CD4-positive, alpha-beta T cell treated with Interleukin-17A for 1 hour (primary cell): ENCODE measurements around the gene R3HDM4.
"Not testable (repeated sequence)": the region's sequence is repeated elsewhere in the genome, so short reads cannot be mapped to it uniquely, and the experiment has no call there.

Experiments
- DNase-seq: peaks from one replicate; pipeline ENCODE4 v3.0.0-alpha.2; 2020

R3HDM4 gene

DNA sequence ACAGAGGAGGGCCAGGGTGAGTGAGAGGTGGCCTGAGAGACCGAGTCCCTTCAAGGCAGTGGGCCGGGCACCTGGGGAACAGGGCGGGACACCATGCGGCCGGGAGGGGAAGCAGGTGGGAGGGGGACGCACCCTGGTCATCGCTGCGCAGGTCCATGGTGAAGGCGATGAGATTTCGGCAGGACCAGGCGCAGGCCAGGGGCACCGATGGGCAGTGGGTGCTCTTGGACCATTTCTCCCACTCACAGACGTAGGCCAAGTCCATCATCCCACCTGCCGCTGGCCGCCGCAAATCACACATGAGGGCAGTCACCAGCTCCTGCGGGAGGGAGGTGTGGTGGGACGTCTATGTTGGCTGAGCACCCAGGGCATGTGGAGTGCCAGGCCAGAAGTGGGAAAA lies 22.2 kb downstream of the R3HDM4 start:
- DNase-seq = no peak

DNA sequence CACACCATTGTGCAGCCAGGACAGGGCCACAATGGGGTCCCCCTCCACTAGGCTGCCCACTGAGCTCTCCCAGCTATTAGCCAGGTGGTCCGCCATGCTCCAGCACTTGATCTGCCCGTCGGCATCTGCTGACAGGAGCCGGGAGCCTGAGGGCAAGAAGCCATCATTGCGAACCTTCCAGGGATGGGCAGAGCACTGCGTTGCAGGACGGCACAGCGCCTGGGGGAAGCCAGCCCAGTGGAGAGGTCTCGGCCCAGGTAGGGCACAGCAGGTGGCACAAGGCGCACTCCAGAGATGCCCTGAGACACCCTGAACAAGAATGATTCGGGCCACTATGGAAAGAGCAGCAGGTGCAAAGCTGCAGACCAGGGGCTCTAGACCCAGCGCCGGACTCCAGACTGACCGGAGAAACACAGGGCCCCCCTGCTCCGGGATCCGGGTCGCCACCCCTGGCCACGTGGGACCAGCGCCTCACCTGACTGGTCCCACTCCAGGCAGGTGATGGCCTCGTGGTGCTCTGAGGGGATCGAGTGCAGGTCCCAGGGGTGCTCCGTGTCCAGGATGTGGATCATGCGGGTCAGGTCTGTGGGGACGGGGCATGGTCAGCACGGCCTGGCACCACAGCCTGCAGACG lies 23.2 kb downstream of the R3HDM4 start:
- no peak for DNase-seq

DNA sequence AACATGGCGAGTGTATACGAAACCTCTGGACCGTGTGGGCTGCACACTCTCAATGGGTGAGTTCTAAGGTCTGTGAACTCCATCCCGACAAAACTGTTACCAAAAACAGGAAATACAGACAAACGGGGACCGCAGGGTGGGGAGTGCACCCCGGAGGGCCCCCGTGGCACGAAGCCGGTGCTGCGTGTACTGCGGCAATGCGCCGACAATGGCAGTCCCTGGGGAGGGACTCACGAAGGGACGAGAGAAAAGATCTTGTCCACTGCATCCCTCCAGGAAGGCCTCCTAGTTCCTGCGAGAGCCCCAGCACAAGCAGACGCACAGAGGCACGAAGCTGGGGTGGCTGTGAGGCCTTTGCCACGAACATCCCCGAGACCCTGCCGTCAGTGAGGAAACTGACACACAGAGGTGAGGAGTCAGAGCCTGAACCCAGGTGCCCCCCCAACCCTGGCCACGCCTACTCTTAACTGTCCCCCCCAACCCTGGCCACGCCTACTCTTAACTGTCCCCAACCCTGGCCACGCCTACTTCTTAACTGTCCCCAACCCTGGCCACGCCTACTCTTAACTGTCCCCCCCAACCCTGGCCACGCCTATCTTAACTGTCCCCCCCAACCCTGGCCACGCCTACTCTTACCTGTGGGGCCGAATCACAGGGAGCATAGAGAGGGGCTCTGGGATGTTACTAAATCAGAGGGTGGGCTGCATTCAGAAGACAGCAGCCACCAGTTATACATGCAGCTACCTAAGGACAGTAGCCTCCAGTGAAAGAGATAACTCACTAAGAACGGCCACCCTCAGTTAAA lies 24.2 kb downstream of the R3HDM4 start:
- DNase-seq = no peak

DNA sequence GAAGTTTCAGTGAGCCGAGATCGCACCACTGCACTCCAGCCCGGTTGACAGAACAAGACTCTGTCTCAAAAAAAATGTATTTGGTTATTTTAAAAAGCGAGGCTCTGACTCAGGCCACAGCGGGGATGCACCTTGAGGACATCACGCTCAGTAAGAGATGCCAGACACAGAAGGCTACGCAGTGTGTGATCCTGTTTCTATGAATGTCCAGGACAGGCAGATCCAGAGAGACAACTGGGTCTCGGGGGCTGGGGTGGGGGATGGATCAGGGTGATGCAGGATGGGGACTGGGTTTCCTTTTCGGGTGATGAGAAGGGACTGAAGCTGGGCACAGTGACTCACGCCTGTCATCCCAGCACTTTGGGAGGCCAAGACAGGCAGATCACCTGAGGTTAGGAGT lies 25.4 kb downstream of the R3HDM4 start:
- no peak for DNase-seq

DNA sequence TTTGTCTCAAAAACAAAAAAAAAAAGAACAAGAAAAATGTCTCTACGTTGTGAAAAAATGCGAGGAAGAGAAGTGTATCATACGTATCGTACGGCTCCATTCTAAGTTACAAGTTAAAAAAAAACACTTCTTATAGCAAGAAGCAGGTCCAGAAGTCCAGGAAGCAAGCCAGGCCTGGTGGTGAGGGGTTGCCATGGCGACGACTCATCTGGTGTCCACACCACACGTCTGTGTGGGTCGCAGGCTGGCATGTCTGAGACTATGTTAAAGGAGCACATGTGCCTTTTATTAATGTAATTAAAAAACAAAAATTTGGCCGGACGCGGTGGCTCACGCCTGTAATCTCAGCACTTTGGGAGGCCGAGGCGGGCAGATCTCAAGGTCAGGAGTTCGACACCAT lies 25.9 kb downstream of the R3HDM4 start:
- no peak for DNase-seq

DNA sequence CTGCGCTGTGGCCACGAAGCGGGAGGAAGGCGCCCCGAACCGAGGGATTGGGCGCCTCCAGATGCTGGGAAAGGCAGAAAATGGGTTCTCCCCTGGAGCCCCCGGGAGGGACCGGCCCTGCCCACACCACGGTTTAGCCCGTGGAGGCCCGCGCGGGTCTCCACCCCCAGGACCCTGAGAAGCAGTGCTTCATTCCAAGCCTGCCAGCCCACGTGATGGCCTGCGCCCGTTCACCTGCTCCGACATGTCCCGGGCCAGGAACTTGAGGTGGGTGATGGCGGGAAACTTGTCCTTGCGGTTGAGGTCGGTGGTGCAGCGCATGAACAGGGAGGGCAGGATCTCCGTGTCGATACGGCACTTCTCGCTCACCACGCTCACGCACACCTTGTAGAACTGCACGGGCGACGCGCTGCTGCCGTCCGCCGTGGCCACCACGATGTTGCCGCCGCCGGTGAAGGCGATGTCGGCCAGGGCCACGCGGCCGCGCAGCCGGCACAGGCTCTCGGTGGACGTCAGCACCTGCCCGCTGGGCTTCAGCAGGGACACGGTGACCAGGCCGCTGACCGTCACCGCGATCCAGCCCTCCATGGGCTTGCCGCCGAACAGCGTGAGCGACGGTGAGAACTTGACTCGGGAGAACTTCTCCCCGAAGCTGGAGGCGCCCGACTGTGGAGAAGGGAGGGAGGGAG lies 27.3 kb downstream of the R3HDM4 start:
- DNase-seq = no peak

DNA sequence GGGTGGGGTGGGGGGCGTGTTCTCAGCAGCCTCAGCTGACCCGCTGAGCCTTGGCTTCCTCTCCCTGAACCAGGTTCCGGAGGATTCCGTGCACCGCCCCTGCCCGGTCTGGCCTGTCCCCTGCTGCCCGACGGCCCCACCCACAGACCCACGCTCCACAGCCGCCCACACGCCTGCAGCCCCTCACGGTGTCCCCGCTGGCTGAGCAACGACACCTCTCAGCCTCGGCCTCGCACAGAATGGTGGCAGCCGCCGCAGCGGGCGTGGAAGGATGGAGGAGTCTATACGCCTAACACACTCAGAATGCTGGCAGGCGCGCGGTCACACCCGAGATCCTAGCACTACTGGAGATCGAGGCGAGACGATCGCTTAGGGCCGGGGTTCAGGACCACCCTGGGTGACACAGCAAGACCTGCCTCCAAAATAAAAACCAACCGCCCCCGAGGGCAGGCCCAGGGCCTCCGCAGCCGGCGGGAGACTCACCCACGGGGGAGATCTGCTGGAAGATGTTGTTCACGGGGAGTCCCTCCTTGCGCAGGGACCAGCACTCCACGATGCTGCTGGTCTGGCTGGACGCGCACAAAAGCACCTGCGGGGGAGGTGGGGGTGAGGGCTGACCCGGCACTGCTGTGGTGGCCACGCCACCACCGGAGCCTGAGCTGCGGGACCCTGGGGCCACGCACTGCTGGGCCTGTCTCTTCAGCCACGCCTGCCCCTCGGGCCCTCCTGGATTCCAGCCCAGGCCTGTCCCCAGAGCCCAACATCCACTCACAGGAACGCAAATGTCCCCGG lies 28.4 kb downstream of the R3HDM4 start:
- DNase-seq = no peak

DNA sequence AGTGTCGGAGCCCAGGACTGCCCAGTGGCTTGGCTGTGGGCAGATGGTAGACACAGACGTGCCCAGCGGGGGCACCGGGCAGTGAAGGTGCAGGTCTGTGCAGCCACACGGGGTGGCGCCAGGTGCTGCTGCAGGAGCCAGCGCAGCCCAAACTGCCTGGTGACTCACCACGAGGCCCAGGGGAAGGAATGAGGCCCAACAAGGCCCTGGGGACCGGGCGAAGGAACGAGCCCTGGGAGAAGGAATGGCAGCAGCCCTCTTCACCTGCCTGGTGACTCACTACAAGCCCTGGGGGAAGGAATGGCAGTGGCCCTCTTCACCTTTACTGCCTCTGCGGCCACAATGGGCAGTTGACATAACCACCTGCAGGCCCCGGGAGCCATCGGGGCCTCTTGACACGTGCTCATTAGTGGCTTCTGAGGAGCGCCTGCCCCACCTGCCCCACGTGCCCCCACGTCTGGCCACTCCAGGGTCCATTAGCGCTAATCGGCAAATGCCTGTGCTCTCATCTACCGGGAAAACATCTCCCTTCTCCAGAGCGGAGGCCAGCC lies 29.3 kb downstream of the R3HDM4 start:
- DNase-seq = no peak

DNA sequence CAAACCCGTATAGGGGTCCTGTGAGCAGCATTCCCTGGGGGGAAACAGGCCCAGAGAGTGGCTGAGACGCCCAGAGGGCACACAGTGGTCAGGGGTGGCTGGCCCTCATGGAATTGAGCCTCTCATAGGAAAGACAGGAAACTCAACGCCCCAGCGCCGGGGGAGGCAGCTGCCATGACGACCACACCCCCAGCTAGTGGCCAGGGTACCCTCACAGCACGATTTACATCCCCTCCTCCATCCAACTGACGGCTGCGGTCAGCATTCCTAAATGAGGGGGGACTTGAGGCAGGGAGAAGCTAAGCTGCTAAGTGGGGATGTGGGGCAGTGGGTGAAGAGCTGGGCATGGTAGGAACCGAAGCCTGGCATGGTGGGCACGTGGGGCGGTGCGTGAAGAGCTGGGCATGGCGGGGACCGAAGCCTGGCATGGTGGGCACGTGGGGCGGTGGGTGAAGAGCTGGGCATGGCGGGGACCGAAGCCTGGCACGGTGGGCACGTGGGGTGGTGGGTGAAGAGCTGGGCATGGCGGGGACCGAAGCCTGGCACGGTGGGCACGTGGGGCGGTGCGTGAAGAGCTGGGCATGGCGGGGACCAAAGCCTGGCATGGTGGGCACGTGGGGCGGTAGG lies 30.0 kb downstream of the R3HDM4 start:
- no peak for DNase-seq

DNA sequence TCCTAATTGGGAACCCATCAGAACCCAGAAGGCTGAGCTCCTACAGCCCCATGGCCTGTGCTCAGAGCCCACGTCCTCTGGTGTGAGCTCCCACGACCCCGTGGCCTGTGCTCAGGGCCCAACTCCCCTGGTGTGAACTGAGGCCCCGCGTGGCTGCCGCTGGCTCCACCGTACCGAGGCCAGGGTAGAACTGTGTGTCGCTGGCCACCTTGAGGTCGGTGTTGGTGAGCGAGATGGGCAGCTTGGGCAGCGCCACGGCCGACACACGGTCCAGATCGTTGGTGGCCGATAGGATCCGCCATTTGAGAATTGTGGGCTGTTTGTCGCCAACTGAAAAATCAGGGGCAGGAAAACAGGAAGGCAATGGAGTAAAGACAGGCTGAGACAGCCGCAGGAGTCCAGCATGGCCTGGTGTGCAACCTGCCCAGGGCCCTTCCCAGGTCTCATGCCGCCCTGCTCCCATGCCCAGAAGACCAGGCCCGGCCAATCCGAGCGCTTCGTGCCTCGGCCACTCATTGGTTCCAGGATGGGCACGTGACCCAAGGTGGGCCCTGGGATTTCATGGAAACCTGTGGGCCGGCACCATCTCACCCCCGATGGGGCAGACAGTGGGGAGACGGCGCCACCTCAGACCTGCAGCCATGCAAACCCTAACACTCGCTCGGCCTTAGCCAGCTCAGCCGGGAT lies 31.5 kb downstream of the R3HDM4 start:
- no peak for DNase-seq

DNA sequence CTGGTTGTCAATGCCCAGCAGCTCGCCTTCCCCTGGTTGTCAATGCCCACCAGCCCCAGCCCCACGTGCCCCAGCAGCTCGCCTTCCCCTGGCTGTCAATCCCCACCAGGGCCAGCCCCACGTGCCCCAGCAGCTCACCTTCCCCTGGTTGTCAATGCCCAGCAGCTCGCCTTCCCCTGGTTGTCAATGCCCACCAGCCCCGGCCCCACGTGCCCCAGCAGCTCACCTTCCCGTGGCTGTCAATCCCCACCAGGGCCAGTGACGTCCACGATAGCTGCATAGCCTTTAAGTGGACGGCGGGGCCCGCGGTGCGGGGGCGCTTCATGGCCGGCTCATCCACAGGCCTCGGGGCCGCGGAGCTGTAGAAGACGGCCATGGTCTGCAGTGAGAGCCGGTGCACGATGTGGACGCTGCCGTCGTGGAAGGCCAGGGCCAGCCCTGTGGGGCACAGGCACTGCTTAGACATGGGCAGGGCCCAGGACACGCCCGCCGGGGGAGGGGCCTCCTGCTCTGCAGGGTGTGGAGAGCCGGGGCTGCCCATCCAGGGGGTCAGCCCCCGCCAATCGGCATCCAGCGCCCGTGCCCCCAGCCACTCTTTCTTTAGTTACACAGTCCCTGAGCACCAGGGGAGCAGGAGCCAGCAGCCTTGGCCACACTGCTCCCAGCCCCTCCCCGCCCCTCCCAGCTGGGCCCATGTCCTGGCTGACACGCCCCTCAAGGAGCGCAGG lies 33.1 kb downstream of the R3HDM4 start:
- no peak for DNase-seq

DNA sequence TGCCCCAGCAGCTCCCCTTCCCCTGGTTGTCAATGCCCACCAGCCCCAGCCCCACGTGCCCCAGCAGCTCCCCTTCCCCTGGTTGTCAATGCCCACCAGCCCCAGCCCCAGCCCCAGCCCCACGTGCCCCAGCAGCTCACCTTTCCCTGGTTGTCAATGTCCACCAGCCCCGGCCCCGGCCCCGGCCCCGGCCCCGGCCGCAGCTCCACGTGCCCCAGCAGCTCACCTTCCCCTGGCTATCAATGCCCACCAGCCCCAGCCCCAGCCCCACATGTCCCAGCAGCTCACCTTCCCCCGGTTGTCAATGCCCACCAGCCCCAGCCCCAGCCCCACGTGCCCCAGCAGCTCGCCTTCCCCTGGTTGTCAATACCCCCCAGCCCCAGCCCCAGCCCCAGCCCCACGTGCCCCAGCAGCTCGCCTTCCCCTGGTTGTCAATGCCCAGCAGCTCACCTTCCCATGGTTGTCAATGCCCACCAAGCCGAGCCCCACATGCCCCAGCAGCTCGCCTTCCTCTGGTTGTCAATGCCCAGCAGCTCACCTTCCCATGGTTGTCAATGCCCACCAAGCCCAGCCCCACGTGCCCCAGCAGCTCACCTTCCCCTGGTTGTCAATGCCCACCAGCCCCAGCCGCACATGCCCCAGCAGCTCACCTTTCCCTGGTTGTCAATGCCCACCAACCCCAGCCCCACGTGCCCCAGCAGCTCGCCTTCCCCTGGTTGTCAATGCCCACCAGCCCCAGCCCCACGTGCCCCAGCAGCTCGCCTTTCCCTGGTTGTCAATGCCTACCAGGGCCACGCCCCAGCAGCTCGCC lies 34.1 kb downstream of the R3HDM4 start:
- not testable (repeated sequence) for DNase-seq

DNA sequence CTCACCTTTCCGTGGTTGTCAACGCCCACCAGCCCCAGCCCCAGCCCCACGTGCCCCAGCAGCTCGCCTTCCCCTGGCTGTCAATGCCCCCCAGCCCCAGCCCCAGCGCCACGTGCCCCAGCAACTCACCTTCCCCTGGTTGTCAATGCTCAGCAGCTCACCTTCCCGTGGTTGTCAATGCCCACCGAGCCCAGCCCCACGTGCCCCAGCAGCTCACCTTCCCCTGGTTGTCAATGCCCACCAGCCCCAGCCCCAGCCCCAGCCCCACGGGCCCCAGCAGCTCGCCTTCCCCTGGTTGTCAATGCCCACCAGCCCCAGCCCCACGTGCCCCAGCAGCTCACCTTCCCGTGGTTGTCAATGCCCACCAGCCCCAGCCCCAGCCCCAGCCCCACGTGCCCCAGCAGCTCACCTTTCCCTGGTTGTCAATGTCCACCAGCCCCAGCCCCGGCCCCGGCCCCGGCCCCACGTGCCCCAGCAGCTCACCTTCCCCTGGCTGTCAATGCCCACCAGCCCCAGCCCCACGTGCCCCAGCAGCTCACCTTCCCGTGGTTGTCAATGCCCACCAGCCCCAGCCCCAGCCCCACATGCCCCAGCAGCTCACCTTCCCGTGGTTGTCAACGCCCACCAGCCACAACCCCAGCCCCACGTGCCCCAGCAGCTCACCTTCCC lies 34.9 kb downstream of the R3HDM4 start:
- not testable (repeated sequence) for DNase-seq

DNA sequence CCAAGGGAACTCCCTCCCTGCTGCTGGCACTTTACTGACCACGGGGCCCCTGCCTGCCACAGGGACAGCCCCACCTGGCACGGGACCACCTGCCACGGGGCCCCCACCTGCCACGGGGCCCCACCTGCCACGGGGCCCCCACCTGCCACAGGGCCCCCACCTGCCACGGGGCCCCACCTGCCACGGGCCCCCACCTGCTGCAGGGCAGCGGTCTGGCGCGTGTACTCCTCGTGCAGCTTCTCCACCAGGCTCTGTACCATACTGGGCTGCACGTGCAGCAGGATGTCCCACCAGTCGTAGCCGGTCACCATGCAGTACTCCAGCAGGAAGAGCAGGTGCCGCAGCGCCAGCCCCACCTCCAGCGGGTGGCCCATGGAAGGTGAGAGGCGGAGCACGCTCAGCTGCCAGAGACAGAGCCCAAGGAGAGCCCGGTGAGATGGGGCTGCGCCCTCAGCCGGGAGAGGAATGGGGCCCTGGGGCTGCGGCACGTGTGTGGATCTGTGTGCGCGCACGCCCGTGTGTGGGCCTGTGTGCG lies 36.2 kb downstream of the R3HDM4 start:
- no peak for DNase-seq

DNA sequence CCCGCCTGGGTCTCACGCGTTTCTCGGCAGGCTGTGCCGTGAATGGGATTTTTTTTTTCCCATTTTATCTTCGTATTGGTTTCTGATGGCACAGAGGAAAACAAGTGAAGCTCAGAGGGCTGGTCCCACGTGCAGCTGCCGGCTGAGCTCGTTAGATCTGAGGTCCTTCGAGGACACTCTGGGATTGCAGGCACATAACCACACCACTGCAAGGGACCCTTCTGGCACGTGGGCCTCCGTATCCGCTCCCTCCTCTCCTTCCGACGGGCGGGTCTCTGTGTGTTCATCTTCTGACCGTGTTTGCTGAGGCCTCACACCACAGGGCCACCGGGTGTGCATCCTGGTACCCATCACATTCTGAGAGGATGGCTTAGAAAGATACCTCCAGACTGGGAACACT lies 36.9 kb downstream of the R3HDM4 start:
- no peak for DNase-seq

DNA sequence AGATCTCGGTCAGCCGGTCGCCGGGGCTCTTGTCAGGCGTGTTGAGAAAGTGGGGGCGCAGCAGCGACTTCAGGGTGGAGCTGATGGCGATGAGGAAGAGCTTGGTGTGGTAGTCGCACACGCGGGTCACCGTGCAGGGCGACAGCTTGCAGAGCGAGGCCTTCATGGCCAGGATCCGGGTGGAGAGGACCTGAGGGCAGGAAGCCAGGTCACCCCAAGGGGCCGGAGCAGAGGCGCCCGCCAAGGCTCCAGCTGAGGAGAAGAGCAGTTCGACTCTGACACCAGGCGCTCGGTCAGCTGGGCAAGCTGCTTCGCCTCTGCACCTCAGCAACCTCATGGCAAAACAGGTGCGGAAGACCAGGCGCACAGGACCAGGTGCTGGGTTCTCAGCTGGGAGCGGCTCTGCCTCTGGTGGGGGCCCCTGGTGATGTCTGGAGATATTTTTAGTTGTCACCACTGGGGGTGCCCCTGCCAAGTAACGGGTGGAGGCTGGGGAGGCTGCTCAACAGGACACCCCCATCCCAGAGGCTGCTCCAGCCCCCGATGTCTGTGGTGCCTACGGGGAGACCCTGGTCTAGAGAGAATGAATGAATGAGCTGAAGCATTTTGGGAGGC lies 37.6 kb downstream of the R3HDM4 start:
- no peak for DNase-seq

DNA sequence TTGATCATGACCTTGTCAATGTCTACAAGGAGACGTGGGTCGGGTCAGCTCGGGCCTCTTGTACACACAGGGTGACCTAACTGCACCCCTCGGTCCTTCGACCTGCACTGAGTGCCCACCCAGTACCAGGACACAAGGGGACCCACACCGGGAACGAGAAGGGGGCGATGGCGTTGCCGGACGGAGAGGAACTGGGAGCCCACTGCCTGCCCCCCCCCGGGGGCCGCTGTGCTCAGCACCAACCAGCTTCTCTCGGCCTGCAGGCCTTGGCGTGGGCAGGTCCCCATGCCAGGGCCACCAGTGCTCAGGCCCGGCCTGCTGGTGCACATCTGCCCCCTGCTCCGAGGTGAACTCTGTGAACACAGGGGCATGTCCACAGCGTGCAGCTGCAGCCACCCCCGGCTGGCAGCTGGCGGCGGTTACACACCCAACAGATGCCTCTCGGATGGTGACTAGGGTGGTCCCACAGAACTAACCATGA lies 39.4 kb downstream of the R3HDM4 start:
- DNase-seq = no peak

DNA sequence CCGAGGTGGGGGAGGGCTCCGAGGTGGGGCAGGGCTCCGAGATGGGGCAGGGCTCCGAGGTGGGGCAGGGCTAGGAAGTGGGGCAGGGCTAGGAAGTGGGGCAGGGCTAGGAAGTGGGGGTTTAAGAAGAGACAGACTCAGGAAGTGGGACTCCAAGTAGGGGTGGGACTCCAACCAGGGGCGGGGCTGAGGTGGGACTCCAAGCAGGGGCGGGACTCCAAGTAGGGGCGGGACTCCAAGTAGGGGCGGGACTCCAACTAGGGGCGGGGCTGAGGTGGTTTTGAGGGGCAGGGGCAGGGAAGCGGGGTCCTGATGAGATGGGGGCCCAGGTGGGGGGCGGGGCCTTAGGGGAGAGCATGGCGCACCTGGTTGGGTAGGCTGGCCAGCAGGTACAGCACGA lies 39.9 kb downstream of the R3HDM4 start:
- peak; percentile 92 for DNase-seq
